Measurements from ENCODE around the gene CDK16. TPM values are rescaled to one million over a fixed set of nuclear protein-coding genes. Genes with fewer than 3 reads are reported as not detected.
A peak's percentile ranks its signal among the peaks of the same experiment; 100 is the strongest.

Gene CDK16
- total RNA-seq, 5 donors from 2014 or later (not counting 1 experiment from before 2014, with no cell fraction given), result 54.7 to 139 (median 60.4) TPM

GRCh38 chrX:47216393-47216925 is 2.0 kb upstream of the CDK16 start:
- peaks cover 32% of the 10 kb centered on the region for H3K36me3 Mint-ChIP-seq
- Histone ChIP-seq H3K4me1 (ENCODE audit: control insufficient read depth in 1 of 2, extremely low read depth in 1 of 2, insufficient read depth in 2 of 2, low read length in 2 of 2) (peaks cover 3 to 30% of the 10 kb centered on the region in 2 experiments), H3K27me3 (replicated peaks in 1 of 2; ENCODE audit: control insufficient read depth in 2 of 2, extremely low read depth in 1 of 2, insufficient read depth in 2 of 2, low read length in 1 of 2) (no peaks in the 10 kb centered on the region), H3K4me3 (ENCODE audit: control insufficient read depth in 1 of 2, extremely low read depth in 1 of 2, low read length in 1 of 2) (no peak overlapping the region), H3K27ac (ENCODE audit: low read length) (peak overlapping the region; percentile 87), H3K9me3 (no peaks in the 10 kb centered on the region), H3K36me3 (ENCODE audit: control insufficient read depth in 2 of 2, extremely low read depth in 1 of 2, insufficient read depth in 1 of 2, low read length in 1 of 2) (peaks cover 20 to 42% of the 10 kb centered on the region in 2 donors)
- H3K4me1 Mint-ChIP-seq, result peaks cover 33 to 40% (median 38%) of the 10 kb centered on the region in 3 donors
- H3K27ac Mint-ChIP-seq, result peak overlapping the region in 1 of 2 donors; percentile 99
- no peak for ATAC-seq (replicated peaks in 1 of 4)
- 95% methylated on average over 4 of the region's 8 CpGs for WGBS (ENCODE audit: insufficient coverage)
- H3K27me3 Mint-ChIP-seq, result no peaks in the 10 kb centered on the region
- no peak for DNase-seq
- ChIA-PET CTCF (no interaction called here), POLR2A (no interaction called here)
- H3K9me3 Mint-ChIP-seq, result no peaks in the 10 kb centered on the region
- H3K4me3 Mint-ChIP-seq, result peak overlapping the region in 2 of 3 donors; percentile 93 to 95

- CTCF ChIA-PET, result interaction anchor here in 1 of 2 donors (1.0 kb wide), 3 partner anchors 16 to 306 kb away, joined by 3 to 7 read pairs (median 6); partner anchors contain the start of genes NDUFB11 and RBM10
- peak in 1 of 4 experiments; percentile 0 for ATAC-seq (replicated peaks in 1 of 4)
- no peaks in the 10 kb centered on the region for H3K27me3 Mint-ChIP-seq
- Histone ChIP-seq H3K36me3 (ENCODE audit: control insufficient read depth in 2 of 2, extremely low read depth in 1 of 2, insufficient read depth in 1 of 2, low read length in 1 of 2) (peaks cover 20 to 34% of the 10 kb centered on the region in 2 donors), H3K4me1 (ENCODE audit: control insufficient read depth in 1 of 2, extremely low read depth in 1 of 2, insufficient read depth in 2 of 2, low read length in 2 of 2) (peaks cover 3 to 35% of the 10 kb centered on the region in 2 experiments), H3K9me3 (no peaks in the 10 kb centered on the region), H3K27ac (ENCODE audit: low read length) (peak overlapping the region; percentile 87), H3K27me3 (replicated peaks in 1 of 2; ENCODE audit: control insufficient read depth in 2 of 2, extremely low read depth in 1 of 2, insufficient read depth in 2 of 2, low read length in 1 of 2) (no peaks in the 10 kb centered on the region), H3K4me3 (ENCODE audit: control insufficient read depth in 1 of 2, extremely low read depth in 1 of 2, low read length in 1 of 2) (peak overlapping the region; percentile 25 to 41)
- no peaks in the 10 kb centered on the region for H3K9me3 Mint-ChIP-seq
- peaks cover 24% of the 10 kb centered on the region for H3K36me3 Mint-ChIP-seq
- H3K4me1 Mint-ChIP-seq, result peaks cover 41 to 48% (median 42%) of the 10 kb centered on the region in 3 donors
- POLR2A ChIA-PET, result interaction anchor here (0.7 to 1.5 kb wide), 9 partner anchors 11 to 151 kb away, joined by 3 to 19 read pairs (median 4); partner anchors contain the start of genes NDUFB11 (in 1 of the 2), RBM10 (in 1 of the 2) and USP11 (in 1 of the 2)
- peak overlapping the region; percentile 98 to 99 for H3K27ac Mint-ChIP-seq
- H3K4me3 Mint-ChIP-seq, result peak overlapping the region; percentile 87 to 95 (median 93)
- WGBS (ENCODE audit: insufficient coverage), result 0% methylated on average over 6 of the region's 22 CpGs
- peak in 4 of 35 experiments; percentile 7 to 93 (median 33) for DNase-seq
Measured at GRCh38 chrX:47217121-47217851, 1.2 kb upstream of the CDK16 start.

DNA sequence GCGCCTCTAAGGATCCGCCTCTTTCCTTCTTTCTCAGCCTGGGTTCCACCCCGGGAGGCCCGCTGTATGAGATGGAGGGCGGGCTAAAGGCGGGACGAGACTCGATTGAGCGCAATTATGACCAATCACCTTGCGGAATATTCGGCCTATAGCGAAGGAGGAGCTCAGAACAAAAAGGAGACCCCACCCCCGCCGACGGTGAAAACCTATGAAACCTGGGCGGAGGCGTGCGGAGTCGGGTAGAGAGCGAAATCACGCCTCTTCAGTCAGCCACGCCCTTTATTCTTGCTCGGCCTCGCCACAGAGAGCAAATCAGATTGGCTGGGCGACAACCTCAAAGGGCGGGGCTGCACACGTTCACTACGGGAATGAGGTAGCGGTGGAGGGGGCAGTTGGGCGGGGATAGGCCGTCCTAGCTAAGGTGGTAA is 615 bp upstream of the CDK16 start:
- H3K27ac Mint-ChIP-seq, result peak overlapping the region; percentile 98 to 99
- under 1% methylated on average over 16 of the region's 31 CpGs for WGBS (ENCODE audit: insufficient coverage)
- ChIA-PET CTCF (interaction anchor here in 1 of 2 donors (0.5 to 1.0 kb wide), 7 partner anchors 15 to 806 kb away, joined by 3 to 7 read pairs (median 3); partner anchors contain the start of genes NDUFB11 and RBM10), POLR2A (interaction anchor here (0.7 to 1.5 kb wide), 9 partner anchors 10 to 150 kb away, joined by 3 to 19 read pairs (median 4); partner anchors contain the start of genes NDUFB11 (in 1 of the 2), RBM10 (in 1 of the 2) and USP11 (in 1 of the 2))
- peak; percentile 88 to 100 (median 96) for DNase-seq
- peak overlapping the region; percentile 98 for H3K27ac ChIP-seq (ENCODE audit: low read length)
- peak; percentile 80 to 82 (median 81) for ATAC-seq (replicated peaks in 1 of 4)
- peak overlapping the region; percentile 74 to 93 for H3K4me3 ChIP-seq (ENCODE audit: control insufficient read depth in 1 of 2, extremely low read depth in 1 of 2, low read length in 1 of 2)
- H3K4me1 ChIP-seq (ENCODE audit: control insufficient read depth in 1 of 2, extremely low read depth in 1 of 2, insufficient read depth in 2 of 2, low read length in 2 of 2), result peaks cover 3 to 35% of the 10 kb centered on the region in 2 experiments
- H3K36me3 Mint-ChIP-seq, result peaks cover 20% of the 10 kb centered on the region
- H3K9me3 Mint-ChIP-seq, result no peaks in the 10 kb centered on the region
- H3K36me3 ChIP-seq (ENCODE audit: control insufficient read depth in 2 of 2, extremely low read depth in 1 of 2, insufficient read depth in 1 of 2, low read length in 1 of 2), result peaks cover 20 to 28% of the 10 kb centered on the region in 2 donors
- peaks cover 41 to 48% (median 42%) of the 10 kb centered on the region in 3 donors for H3K4me1 Mint-ChIP-seq
- no peaks in the 10 kb centered on the region for H3K9me3 ChIP-seq
- H3K27me3 ChIP-seq (replicated peaks in 1 of 2; ENCODE audit: control insufficient read depth in 2 of 2, extremely low read depth in 1 of 2, insufficient read depth in 2 of 2, low read length in 1 of 2), result no peaks in the 10 kb centered on the region
- peak overlapping the region; percentile 87 to 95 (median 93) for H3K4me3 Mint-ChIP-seq
- no peaks in the 10 kb centered on the region for H3K27me3 Mint-ChIP-seq

DNA sequence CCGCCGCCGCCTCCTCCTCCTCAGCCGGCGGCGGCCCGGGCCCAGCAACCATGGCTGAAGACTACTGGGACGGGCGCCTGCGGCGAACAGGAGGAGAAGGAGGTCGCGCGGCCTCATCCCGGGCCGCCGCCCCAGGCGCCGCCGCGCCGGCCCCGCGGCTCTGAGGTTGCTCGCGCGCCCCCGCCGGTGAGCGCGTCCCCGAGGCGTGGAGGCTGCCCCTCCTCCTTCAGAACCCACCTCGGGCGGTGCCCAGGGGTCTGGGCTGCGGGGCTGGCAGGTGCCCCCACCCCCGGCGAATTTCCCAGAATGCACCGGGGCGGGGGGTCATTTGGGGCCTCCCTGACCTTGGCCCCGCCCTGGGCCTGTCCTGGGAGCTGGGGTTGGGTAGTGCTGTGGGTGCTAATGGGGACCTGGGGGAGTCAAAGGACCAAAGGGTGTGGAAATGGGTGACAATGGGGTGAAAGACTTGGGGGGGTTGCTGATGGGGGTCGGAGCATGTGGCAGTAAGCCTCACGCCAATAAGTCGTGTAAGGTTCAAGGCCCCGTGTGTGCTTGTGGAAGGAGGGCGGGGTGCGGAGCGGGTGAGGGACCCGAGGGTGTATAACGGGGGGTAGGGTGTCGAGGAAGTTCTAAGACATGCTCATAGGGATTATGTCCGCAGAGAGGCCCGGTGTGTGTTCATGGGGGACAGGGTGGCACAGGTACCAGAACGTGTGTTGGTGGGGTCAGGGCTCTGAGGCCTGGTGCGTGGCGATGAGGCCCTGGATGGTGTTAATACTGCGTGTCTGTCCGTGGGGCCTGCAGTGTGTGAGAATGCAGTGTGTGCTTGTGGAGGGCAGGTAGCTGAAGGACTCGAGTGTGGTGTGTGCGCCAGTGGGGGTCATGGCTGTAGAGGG is 687 bp downstream of the CDK16 start:
- Mint-ChIP-seq H3K36me3 (peaks cover 11% of the 10 kb centered on the region), H3K4me1 (peaks cover 41 to 48% (median 42%) of the 10 kb centered on the region in 3 donors), H3K4me3 (peak overlapping the region; percentile 77 to 95 (median 93)), H3K9me3 (no peaks in the 10 kb centered on the region), H3K27ac (peak overlapping the region; percentile 76 to 83), H3K27me3 (no peaks in the 10 kb centered on the region)
- Histone ChIP-seq H3K9me3 (no peaks in the 10 kb centered on the region), H3K36me3 (ENCODE audit: control insufficient read depth in 2 of 2, extremely low read depth in 1 of 2, insufficient read depth in 1 of 2, low read length in 1 of 2) (peaks cover 22 to 32% of the 10 kb centered on the region in 2 donors), H3K27ac (ENCODE audit: low read length) (peak overlapping the region; percentile 98), H3K27me3 (replicated peaks in 1 of 2; ENCODE audit: control insufficient read depth in 2 of 2, extremely low read depth in 1 of 2, insufficient read depth in 2 of 2, low read length in 1 of 2) (no peaks in the 10 kb centered on the region), H3K4me1 (ENCODE audit: control insufficient read depth in 1 of 2, extremely low read depth in 1 of 2, insufficient read depth in 2 of 2, low read length in 2 of 2) (peaks cover 3 to 35% of the 10 kb centered on the region in 2 experiments), H3K4me3 (ENCODE audit: control insufficient read depth in 1 of 2, extremely low read depth in 1 of 2, low read length in 1 of 2) (peak overlapping the region; percentile 74 to 93)
- ATAC-seq (replicated peaks in 1 of 4), result no peak
- peak in 31 of 35 experiments; percentile 3 to 49 (median 25) for DNase-seq
- ChIA-PET CTCF (no interaction called here), POLR2A (interaction anchor here (1.4 to 1.5 kb wide), 2 partner anchors 14 kb away, joined by 4 to 19 read pairs; partner anchors contain the start of gene USP11 (in 1 of the 2))
- WGBS (ENCODE audit: insufficient coverage), result under 1% methylated on average over 27 of the region's 60 CpGs

DNA sequence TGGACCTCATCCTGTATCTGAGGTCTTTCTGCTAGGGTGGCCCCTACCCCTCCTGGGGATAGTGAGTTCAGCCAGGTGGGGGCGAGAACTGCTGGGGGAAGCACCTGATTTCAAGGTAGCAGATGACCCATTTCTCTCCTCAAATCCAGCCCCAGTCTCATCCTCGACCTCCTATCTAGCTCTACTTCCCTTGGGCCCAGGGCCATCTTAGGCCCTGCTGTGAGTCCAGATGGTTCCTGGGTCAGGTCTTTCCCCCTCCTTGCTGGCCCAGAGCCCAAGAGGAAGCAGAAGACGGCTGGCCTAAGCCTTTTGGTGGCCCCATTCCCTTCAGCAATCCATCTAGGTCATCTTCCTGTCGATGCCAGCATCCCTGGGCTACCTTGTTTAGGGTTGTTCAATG is 3.3 kb downstream of the CDK16 start:
- Histone ChIP-seq H3K27ac (ENCODE audit: low read length) (no peak overlapping the region), H3K4me3 (ENCODE audit: control insufficient read depth in 1 of 2, extremely low read depth in 1 of 2, low read length in 1 of 2) (no peak overlapping the region), H3K4me1 (ENCODE audit: control insufficient read depth in 1 of 2, extremely low read depth in 1 of 2, insufficient read depth in 2 of 2, low read length in 2 of 2) (peaks cover 3 to 33% of the 10 kb centered on the region in 2 experiments), H3K27me3 (replicated peaks in 1 of 2; ENCODE audit: control insufficient read depth in 2 of 2, extremely low read depth in 1 of 2, insufficient read depth in 2 of 2, low read length in 1 of 2) (no peaks in the 10 kb centered on the region), H3K9me3 (no peaks in the 10 kb centered on the region), H3K36me3 (ENCODE audit: control insufficient read depth in 2 of 2, extremely low read depth in 1 of 2, insufficient read depth in 1 of 2, low read length in 1 of 2) (peaks cover 13 to 34% of the 10 kb centered on the region in 2 donors)
- peaks cover 7% of the 10 kb centered on the region for H3K36me3 Mint-ChIP-seq
- ChIA-PET POLR2A (no interaction called here), CTCF (no interaction called here)
- H3K27ac Mint-ChIP-seq, result peak overlapping the region in 1 of 2 donors; percentile 75
- H3K4me1 Mint-ChIP-seq, result peaks cover 35 to 41% (median 39%) of the 10 kb centered on the region in 3 donors
- DNase-seq (no peak), ATAC-seq (replicated peaks in 1 of 4) (no peak)
- no peak overlapping the region for H3K4me3 Mint-ChIP-seq
- H3K9me3 Mint-ChIP-seq, result no peaks in the 10 kb centered on the region
- no peaks in the 10 kb centered on the region for H3K27me3 Mint-ChIP-seq
- WGBS (ENCODE audit: insufficient coverage), result no CpG with 5 or more reads among the region's 4 CpGs

Data from T-cell (primary cell).